NCI-H446 (cell line): ENCODE results near the gene SLC25A42.

Experiments used
- DNase-seq, 2 experiments: peaks; one replicate each; lab custom pipeline; 2025; lab: John Stamatoyannopoulos, UW

Gene SLC25A42

GRCh38 chr19:19050731-19051130, 13.1 kb upstream of the SLC25A42 start:
- no peak for DNase-seq

DNA sequence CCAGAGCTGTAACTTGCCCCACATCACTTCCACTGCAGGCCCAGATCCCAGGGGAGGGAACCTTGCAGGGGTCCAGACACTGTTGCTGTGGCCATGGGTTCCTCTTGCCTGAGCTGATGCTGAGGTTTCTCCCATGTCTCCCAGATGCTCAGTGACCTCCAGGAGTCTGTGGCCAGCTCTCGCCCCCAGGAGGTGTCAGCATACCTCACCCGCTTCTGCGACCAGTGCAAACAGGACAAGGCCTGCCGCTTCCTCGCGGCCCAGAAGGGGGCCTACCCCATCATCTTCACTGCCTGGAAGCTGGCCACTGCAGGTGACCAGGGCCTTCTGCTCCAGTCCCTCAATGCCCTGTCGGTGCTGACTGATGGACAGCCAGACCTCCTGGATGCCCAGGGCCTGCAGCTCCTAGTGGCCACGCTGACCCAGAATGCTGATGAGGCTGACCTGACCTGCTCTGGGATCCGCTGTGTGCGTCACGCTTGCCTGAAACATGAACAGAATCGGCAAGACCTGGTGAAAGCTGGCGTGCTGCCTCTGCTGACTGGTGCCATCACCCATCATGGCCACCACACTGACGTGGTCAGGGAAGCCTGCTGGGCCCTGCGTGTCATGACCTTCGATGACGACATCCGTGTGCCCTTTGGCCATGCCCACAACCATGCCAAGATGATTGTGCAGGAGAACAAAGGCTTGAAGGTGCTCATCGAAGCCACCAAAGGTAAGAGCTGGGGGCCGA, 12.1 kb upstream of the SLC25A42 start:
- no peak for DNase-seq

- DNase-seq: no peak
Observed at GRCh38 chr19:19052921-19053320, 10.9 kb upstream of the SLC25A42 start.

GRCh38 chr19:19053508-19054314, 10.1 kb upstream of the SLC25A42 start:
- peak in 1 of 2 experiments; percentile 54 for DNase-seq

DNA sequence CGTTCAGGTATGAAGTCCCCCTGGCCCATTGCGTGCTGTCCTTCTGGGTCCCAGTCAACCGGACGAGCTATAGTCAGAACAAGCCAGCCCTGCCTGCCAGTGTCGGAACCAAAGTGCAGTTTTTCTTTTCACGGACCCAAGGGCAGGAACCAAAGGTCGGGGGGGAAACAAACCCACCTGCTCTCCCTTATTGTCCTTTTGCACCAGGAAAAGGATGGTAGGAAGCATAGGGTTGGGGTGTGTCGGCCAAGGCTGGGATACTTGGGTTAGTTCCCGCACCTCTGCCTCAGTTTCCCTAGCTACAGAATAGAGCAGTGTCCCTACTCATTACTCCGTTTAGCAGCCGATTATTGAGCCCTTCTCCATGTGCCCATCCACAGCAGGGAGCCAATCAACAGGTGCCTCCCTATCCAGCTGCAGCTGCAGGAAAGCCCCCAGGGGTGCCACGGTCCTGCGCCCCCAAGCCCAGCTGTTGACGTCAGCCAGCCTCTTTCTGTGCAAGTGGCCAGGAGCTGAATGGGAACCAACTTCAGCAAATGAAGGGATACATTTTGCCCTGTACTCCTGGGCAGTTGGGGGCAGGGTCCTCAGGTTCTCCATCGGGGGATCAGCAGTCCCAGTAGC, 9.4 kb upstream of the SLC25A42 start:
- DNase-seq: no peak

GRCh38 chr19:19054939-19055440, 8.8 kb upstream of the SLC25A42 start:
- no peak for DNase-seq

DNA sequence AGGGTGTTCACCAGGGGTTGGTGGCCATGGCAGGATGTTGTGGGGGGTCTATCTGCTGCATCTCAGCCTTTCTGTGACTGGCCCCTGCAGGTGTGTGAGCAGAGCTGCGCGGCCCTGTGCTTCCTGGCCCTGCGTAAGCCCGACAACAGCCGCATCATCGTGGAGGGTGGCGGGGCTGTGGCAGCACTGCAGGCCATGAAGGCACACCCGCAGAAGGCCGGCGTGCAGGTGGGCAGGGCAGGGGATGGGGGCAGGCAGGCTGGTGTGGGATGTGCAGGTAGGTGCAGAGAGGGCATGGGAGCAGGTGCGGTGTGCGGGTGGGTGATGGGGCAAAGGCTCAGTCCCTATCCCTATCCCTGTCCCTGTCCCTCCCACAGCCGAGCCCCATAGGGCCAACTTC, 8.1 kb upstream of the SLC25A42 start:
- no peak for DNase-seq

- no peak for DNase-seq
Observed at GRCh38 chr19:19056636-19057275, 7.0 kb upstream of the SLC25A42 start.

- DNase-seq: no peak
Observed at GRCh38 chr19:19057317-19057716, 6.5 kb upstream of the SLC25A42 start.

DNA sequence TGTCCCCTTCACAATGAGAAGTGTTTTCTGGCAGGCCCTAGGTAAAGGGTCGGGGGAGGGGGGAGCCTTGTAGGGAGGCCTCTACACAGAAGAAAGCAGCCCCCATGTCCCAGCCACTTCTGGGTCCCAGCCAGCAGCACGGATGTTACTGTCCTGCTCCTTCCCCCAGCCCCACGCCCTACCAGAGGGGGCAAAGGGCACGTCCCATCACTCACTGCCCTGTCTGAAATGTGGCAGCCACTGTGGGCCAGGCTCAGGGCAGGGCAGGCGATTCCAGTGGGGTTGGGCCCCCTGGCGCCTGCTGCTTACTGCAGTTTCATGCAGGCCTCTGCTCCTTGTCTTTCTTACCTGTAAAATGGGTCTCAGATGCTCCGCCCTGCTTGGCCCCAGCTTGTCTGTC, 6.1 kb upstream of the SLC25A42 start:
- DNase-seq: no peak

DNA sequence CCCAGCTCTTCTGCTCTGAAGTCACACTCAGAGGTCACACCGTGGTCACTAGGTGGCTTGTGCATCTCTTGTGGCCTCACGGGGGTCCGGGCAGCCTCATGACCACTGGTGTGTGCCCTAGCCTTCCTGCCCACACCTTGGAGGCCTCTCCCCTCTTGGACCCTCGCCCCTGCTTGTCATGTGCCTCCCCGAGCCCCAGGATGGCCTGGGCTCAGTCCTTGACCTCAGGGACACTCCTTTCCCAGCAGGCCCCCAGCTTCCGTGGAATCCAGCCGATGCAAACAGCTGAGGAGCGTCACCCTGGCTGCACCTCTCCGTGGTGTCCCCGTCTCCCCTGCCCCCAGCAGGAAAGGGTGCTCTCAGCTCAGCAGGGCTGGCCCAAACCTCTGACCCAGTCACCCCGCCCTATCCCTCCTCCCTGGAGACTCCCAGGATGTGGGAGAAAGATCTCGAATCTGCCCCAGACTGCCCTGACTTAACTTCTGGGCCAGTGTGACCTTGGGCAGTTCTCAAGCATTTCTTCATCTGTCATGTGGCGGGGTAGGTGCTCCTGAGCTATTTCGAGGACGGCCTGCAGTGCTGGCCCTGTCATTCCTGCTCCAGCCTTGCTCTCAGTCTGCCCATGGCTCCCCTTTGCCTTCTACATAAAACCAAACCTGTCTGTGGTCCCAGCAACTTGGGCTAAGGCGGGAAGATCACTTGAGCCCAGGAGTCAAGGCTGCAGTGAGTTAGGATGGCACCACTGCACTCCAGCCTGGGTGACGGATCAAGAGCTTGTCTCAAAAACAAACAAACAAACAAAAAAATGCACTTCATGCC, 4.6 kb upstream of the SLC25A42 start:
- DNase-seq: no peak

GRCh38 chr19:19059837-19060611, 3.8 kb upstream of the SLC25A42 start:
- no peak for DNase-seq

- DNase-seq: no peak
Observed at GRCh38 chr19:19061506-19061905, 2.3 kb upstream of the SLC25A42 start.

DNA sequence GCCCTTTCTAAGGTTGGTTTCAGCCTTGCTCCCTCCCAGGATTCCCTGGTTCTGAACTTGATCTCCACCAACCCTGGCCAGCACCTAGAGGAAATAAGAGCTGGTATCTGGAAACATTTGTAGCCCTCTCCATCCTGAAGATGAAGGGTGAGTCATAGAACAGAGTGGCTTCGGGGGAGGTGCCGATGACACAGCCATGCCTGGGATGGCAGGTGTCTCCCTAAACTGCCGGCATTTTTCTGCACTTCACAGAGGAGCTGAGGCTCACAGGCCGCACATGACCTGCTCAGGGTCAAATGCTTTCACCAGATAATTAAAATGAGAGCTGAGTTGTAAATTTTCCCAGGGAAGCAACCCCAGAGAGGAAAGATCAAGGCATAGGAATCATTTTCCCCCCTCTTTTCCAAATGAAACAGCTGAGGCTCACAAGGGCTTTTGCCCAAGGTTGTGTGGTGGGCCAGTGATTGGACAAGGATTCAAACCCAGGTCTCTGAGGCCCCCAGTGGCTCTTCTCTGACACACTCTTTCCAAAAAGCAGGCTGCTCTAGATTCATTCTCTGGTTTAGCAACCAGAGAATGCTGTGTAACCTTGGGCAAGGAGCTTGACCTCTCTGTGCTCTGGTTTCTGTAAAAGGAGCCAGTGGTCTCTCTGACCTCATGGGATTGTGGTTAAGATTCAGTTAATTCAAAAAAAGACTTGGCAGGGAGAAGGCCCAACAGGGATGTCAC, 1.2 kb upstream of the SLC25A42 start:
- DNase-seq: no peak

DNA sequence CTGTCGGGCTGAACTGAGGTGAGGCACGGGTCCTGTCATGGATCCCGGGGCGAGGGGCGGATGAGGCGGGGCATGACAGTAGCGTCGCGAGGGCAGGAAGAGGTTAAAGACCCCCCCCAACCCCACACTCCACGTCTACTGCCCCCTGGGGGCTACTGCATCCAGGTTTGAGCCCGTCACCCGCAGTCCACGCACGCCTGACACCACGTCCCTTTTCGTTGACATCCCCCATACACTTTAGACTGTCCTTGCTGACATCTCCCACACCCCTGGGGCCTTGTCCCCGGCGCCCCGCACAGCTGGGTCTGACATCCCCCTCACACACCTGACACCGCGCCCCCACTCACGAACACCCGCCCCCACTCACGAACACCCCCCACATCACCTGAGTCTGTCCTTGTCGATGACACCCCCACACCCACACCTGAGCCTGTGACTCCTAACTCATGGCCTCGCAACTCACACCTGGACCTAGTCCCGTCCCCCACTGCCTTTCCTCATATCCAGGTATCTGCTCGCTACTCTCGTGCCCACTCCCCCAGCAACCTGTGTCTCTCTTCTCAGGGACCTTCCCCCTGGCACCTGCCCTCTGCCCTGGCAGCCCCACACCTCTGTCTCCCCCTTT, 416 bp downstream of the SLC25A42 start:
- DNase-seq: peak in 1 of 2 experiments; percentile 78

GRCh38 chr19:19064811-19065745, 1.3 kb downstream of the SLC25A42 start:
- DNase-seq: peak; percentile 4 to 7

- DNase-seq: peak; percentile 24 to 69
Observed at GRCh38 chr19:19067276-19068072, 3.7 kb downstream of the SLC25A42 start.
